ENCODE data around the gene RDH13. TPM values are rescaled to one million over a fixed set of nuclear protein-coding genes. Genes with fewer than 3 reads are reported as not detected.
"Not testable (repeated sequence)": the region's sequence is repeated elsewhere in the genome, so short reads cannot be mapped to it uniquely, and the experiment has no call there.

Gene RDH13
- total and polyA plus RNA-seq, 12 donors, result 6.8 to 27.9 (median 9.8) TPM

DNA sequence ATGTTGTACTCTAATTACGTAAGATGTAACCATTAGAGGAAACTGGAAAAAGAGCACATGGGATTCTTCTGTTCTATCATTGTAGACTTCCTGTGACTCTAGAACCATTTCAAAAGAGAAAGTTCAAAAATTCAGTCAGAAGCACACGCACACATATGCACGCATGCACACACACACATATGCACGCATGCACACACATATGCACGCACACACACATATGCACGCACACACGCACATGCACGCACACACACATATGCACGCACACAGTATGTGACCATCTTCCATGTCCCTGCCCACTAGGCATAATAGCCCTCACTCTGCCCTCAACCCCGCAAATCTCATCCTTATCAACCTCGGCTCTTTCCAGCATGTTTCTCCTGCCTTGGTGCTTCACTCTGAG, 38.8 kb downstream of the RDH13 start:
- intact Hi-C loops (cut with DNase I), result no loop called here
- H3K27me3 ChIP-seq, result no peaks in the 10 kb centered on the region

DNA sequence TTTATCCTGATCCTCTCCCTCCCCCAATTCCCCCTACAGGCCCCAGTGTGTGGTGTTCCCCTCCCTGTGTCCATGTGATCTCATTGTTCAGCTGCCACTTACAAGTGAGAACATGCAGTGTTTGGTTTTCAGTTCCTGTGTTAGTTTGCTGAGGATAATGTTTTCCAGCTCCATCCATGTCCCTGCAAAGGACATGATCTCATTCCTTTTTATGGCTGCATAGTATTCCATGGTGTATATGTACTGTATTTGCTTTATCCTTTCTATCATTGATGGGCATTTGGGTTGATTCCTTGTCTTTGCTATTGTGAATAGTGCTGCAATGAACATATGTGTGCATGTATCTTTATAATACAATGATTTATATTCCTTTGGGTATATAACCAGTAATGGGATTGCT, 42.6 kb downstream of the RDH13 start:
- H3K36me3 ChIP-seq (replicated peaks in 1 of 2); intact Hi-C loops (cut with DNase I); H3K4me1 ChIP-seq (replicated peaks in 1 of 2); DNase-seq; H3K27me3 ChIP-seq; H3K9me3 ChIP-seq (replicated peaks in 1 of 3); H3K27ac ChIP-seq; H3K4me3 ChIP-seq: not testable (repeated sequence)

More for the DNA sequence above, 38.8 kb downstream of the RDH13 start:
- no peak overlapping the region for H3K4me3 ChIP-seq
- no peak for TF ChIP-seq POLR2A (IDR thresholded peaks at IDR 0.05)
- TF ChIP-seq, protein P1, sequence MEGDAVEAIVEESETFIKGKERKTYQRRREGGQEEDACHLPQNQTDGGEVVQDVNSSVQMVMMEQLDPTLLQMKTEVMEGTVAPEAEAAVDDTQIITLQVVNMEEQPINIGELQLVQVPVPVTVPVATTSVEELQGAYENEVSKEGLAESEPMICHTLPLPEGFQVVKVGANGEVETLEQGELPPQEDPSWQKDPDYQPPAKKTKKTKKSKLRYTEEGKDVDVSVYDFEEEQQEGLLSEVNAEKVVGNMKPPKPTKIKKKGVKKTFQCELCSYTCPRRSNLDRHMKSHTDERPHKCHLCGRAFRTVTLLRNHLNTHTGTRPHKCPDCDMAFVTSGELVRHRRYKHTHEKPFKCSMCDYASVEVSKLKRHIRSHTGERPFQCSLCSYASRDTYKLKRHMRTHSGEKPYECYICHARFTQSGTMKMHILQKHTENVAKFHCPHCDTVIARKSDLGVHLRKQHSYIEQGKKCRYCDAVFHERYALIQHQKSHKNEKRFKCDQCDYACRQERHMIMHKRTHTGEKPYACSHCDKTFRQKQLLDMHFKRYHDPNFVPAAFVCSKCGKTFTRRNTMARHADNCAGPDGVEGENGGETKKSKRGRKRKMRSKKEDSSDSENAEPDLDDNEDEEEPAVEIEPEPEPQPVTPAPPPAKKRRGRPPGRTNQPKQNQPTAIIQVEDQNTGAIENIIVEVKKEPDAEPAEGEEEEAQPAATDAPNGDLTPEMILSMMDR (IDR thresholded peaks at IDR 0.05), result no peak
- 75 to 89% (median 78%) methylated on average over 10 to 11 of the region's 11 CpGs for WGBS, 4 donors
- no peaks in the 10 kb centered on the region for H3K4me1 ChIP-seq (replicated peaks in 1 of 2)
- no peaks in the 10 kb centered on the region for H3K9me3 ChIP-seq (replicated peaks in 1 of 3)
- no peak for DNase-seq
- H3K27ac ChIP-seq, result no peak overlapping the region
- H3K36me3 ChIP-seq (replicated peaks in 1 of 2), result no peaks in the 10 kb centered on the region

DNA sequence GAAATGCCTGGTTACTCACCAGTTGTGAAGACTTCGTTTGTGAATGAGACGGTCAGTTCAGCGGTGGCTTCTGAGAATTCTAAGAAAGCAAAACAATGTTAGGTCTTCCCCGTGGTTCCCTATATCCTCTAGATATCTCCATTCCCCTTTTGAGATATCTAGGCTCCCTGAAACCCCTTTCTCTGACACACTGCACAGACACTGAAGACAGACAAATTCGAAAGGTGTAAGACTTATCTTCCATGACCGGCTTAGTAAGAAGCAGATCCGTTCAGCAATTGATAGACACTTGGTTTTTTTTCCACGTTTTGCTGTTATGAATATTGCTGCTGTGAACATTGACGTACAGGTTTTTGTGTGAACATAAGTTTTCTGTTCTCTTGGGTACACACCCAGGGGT, 44.3 kb downstream of the RDH13 start:
- DNase-seq, result no peak
- WGBS, 4 donors, result 69 to 75% (median 71%) methylated on average over 9 of the region's 9 CpGs

DNA sequence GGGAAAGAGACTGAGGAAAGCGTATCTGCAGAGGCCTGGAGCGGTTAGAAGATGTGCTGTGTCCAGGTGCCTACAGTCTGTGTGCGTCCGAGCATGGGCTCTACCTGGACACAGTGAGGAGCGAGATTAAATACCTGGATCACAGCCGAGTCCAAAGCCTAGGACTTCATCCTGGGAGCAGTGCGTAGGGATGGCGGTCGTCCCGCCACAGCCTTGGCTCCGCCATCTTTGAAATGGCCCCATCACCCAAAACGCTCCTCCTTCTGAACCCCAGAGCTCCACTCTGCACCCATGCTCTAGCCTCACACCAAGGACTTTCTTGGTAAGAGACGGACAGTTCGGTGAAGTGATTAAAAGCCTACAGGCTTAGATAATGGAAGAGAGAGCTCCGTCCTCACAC, 44.7 kb downstream of the RDH13 start:
- DNase-seq, result no peak
- WGBS, 4 donors, result 83 to 88% (median 85%) methylated on average over 12 to 15 of the region's 15 CpGs
- TF ChIP-seq POLR2A (IDR thresholded peaks at IDR 0.05), result no peak
- TF ChIP-seq, protein P1 (IDR thresholded peaks at IDR 0.05), result no peak

More for the DNA sequence above, 44.3 kb downstream of the RDH13 start:
- no peak overlapping the region for H3K4me3 ChIP-seq
- intact Hi-C loops (cut with DNase I), result no loop called here
- no peak overlapping the region for H3K27ac ChIP-seq
- no peaks in the 10 kb centered on the region for H3K36me3 ChIP-seq (replicated peaks in 1 of 2)
- no peak for TF ChIP-seq POLR2A (IDR thresholded peaks at IDR 0.05)
- TF ChIP-seq, protein P1 (IDR thresholded peaks at IDR 0.05), result no peak
- no peaks in the 10 kb centered on the region for H3K27me3 ChIP-seq
- H3K4me1 ChIP-seq (replicated peaks in 1 of 2), result no peaks in the 10 kb centered on the region
- H3K9me3 ChIP-seq (replicated peaks in 1 of 3), result no peaks in the 10 kb centered on the region

DNA sequence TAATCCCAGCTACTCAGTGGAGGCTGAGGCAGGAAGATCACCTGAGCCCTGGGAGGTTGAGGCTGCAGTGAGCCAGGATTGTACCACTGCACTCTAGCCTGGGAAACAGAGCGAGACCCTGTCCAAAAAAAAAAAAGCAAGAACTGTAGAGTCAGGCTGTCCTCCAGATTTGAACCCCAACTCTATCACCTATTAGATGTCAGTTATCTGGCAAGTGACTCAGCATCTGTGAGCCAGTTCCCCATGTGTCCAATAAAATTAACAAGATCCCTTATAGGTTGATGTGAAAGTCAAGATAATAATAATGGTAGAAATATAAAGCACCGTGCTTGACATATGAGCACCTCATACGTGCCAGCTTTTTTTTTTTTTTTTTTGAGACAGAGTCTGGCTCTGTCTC, 46.9 kb downstream of the RDH13 start:
- Histone ChIP-seq H3K27me3 (no peaks in the 10 kb centered on the region), H3K27ac (no peak overlapping the region), H3K4me3 (no peak overlapping the region), H3K36me3 (replicated peaks in 1 of 2) (no peaks in the 10 kb centered on the region), H3K9me3 (replicated peaks in 1 of 3) (no peaks in the 10 kb centered on the region), H3K4me1 (replicated peaks in 1 of 2) (no peaks in the 10 kb centered on the region)
- intact Hi-C loops (cut with DNase I), result no loop called here
- no peak for DNase-seq
- WGBS, 4 donors, result 45 to 79% (median 63%) methylated on average over 3 of the region's 3 CpGs
- TF ChIP-seq POLR2A (IDR thresholded peaks at IDR 0.05), result no peak
- TF ChIP-seq, protein P1 (IDR thresholded peaks at IDR 0.05), result no peak

More for the DNA sequence above, 44.7 kb downstream of the RDH13 start:
- H3K27ac ChIP-seq, result no peak overlapping the region
- intact Hi-C loops (cut with DNase I), result no loop called here
- H3K27me3 ChIP-seq, result no peaks in the 10 kb centered on the region
- H3K4me1 ChIP-seq (replicated peaks in 1 of 2), result no peaks in the 10 kb centered on the region
- no peaks in the 10 kb centered on the region for H3K9me3 ChIP-seq (replicated peaks in 1 of 3)
- no peaks in the 10 kb centered on the region for H3K36me3 ChIP-seq (replicated peaks in 1 of 2)
- no peak overlapping the region for H3K4me3 ChIP-seq

All from adrenal gland (tissue), 12 donors.